HepG2 (cell line): ENCODE results near the gene CHRM5. TPM values are rescaled to one million over a fixed set of nuclear protein-coding genes. Genes with fewer than 3 reads are reported as not detected.

Experiments
- BCLAF1 ChIP-seq: fragments of 450-650 bp; IDR thresholded peaks from 2 replicates; pipeline ENCODE4 v1.6.1; 2017; ENCODE audit warnings: mild to moderate bottlenecking
- FOXA1 ChIP-seq, 2 experiments: fragments of 450-650 bp in 1 of 2; sonication (generic) in 1 of 2; formaldehyde crosslinking in 1 of 2; IDR thresholded peaks; 2 replicates each; pipeline versions ENCODE4 v1.4.0 to v1.6.1; 2016 to 2020; ENCODE audit warnings: missing genetic modification reagents in 1 of 2
- HDAC2 ChIP-seq: sonication (generic); formaldehyde crosslinking; IDR thresholded peaks from 2 replicates; pipeline ENCODE4 v1.4.0; 2020; ENCODE audit warnings: missing genetic modification reagents
- HNRNPH1 ChIP-seq: fragments of 200-400 bp; formaldehyde crosslinking; optimal IDR thresholded peaks from 2 replicates; pipeline ENCODE3; 2017; ENCODE audit warnings: mild to moderate bottlenecking, low read depth, low read length
- ISX ChIP-seq: sonication (generic); formaldehyde crosslinking; conservative IDR thresholded peaks from 2 replicates; pipeline ENCODE4 v1.5.0; 2020; ENCODE audit warnings: missing genetic modification reagents
- MBNL3 ChIP-seq: fragments of 250-450 bp; sonication (Bioruptor Pico); conservative IDR thresholded peaks from 2 replicates; pipeline ENCODE4 v1.8.0; 2022; ENCODE audit warnings: mild to moderate bottlenecking, inconsistent platforms
- MEF2D ChIP-seq: sonication (generic); formaldehyde crosslinking; IDR thresholded peaks from 2 replicates; pipeline ENCODE4 v1.5.1; 2020; ENCODE audit warnings: mild to moderate bottlenecking, missing genetic modification reagents
- MIER3 ChIP-seq: IDR thresholded peaks from 2 replicates; pipeline ENCODE4 v1.6.1; 2016; ENCODE audit warnings: missing compliant biosample characterization, borderline replicate concordance
- NR2F2 ChIP-seq: IDR thresholded peaks from 2 replicates; pipeline ENCODE4 v1.6.1; 2012; ENCODE audit warnings: low read depth, inconsistent platforms, borderline replicate concordance
- NR3C1 ChIP-seq: sonication (generic); formaldehyde crosslinking; IDR thresholded peaks from 2 replicates; pipeline ENCODE4 v1.4.0; 2020; ENCODE audit warnings: missing genetic modification reagents
- XRCC5 ChIP-seq: fragments of 200-400 bp; formaldehyde crosslinking; optimal IDR thresholded peaks from 2 replicates; pipeline ENCODE3; 2017; ENCODE audit warnings: mild to moderate bottlenecking, low read length
- ZNF225 ChIP-seq: sonication (generic); formaldehyde crosslinking; IDR thresholded peaks from 2 replicates; pipeline ENCODE4 v1.4.0; 2020; ENCODE audit warnings: mild to moderate bottlenecking, missing genetic modification reagents
- ZNF282 ChIP-seq: fragments of 450-650 bp; IDR thresholded peaks from 2 replicates; pipeline ENCODE4 v1.6.1; 2018; ENCODE audit not compliant: partially characterized antibody
- ZNF574 ChIP-seq: sonication (generic); formaldehyde crosslinking; IDR thresholded peaks from 2 replicates; pipeline ENCODE4 v1.4.0; 2020; ENCODE audit warnings: missing genetic modification reagents
- ZNF639 ChIP-seq: conservative IDR thresholded peaks from 2 replicates; pipeline ENCODE4 v1.6.1; 2018; ENCODE audit warnings: missing genetic modification reagents
- polyA plus RNA-seq, 8 experiments: library from polyadenylated mRNA; depleted of rRNA in 3 of 8; stranded (reverse) in 7 of 8; unstranded in 1 of 8; fragments of >200 nt; fragmentation: Illumina TruSeq in 4 of 8; extraction: Trizol in 4 of 8; gene quantifications; 2 replicates each; pipeline versions ENCODE4 v1.2.1 to v1.2.3, GENCODE V29; 2011 to 2016; ENCODE audit warnings: low read depth in 4 of 8, missing spikeins in 1 of 8, mixed read lengths in 1 of 8; ENCODE audit not compliant: insufficient read depth in 1 of 8
- total RNA-seq, 5 experiments: library from RNA; depleted of rRNA; stranded (reverse); fragments of >200 nt; fragmentation: Illumina TruSeq; extraction: Trizol; gene quantifications; 2 replicates each; pipeline ENCODE4 v1.2.3, GENCODE V29; 2016; ENCODE audit warnings: low read depth in 1 of 5
- TF ChIP-seq, protein P1 (sequence below): IDR thresholded peaks from 2 replicates; pipeline ENCODE4 v1.6.1; 2016; ENCODE audit warnings: mild to moderate bottlenecking
- TF ChIP-seq, protein P2 (sequence below): sonication (generic); formaldehyde crosslinking; IDR thresholded peaks from 2 replicates; pipeline ENCODE4 v1.4.0; 2020; ENCODE audit warnings: missing genetic modification reagents
- TF ChIP-seq, protein P3 (sequence below): sonication (generic); formaldehyde crosslinking; IDR thresholded peaks from 2 replicates; pipeline ENCODE4 v1.5.0; 2020; ENCODE audit warnings: missing genetic modification reagents

The CHRM5 gene
- total and polyA plus RNA-seq, 2 of the 13 experiments (the other 11 are each of a cell fraction or from before 2014, with no cell fraction given), result not detected

DNA sequence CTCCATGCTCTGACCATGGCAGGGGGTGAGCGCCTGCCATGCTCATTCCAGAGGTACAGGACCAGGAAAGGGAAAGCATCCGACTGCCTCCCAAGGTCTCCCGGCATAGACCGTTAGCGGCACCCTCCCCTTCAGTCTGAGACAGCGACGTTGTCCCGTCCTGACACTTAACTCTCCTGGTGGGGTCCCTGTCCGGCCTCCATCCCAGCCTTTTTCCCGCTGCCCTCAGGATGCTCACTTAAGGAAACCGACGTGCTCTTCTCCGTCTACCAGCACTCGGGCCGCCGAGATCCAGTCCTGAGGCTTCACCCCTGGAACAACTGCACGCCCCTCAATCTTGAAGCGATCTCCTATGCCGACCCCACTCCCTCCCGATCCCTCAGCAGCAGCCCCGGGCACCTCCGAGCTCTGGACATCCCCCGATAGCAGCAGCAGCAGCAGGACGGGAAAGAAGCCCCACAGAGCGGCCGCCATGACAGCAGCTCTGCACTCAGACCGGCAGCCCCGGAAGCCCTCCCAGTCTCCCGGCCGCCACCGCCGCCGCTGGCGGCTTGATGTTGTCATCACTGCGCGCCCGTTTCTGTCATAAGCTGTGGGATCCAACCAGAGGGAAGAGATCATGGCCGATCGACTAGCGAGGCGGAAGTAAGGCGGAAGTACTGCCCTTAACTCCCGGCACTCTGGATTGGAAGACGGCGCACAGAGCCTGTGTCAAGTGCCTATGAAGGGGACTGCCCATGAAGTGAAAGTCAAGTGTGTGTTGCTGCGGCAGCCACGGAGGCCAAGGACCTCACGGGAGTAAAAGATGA, 133.3 kb downstream of the CHRM5 start, which contains the start of the genes EMC7 and PGBD4 (continued):
- peak; percentile 94 for TF ChIP-seq ZNF574 (CRISPR knock-in tag)
- TF ChIP-seq, protein P1, sequence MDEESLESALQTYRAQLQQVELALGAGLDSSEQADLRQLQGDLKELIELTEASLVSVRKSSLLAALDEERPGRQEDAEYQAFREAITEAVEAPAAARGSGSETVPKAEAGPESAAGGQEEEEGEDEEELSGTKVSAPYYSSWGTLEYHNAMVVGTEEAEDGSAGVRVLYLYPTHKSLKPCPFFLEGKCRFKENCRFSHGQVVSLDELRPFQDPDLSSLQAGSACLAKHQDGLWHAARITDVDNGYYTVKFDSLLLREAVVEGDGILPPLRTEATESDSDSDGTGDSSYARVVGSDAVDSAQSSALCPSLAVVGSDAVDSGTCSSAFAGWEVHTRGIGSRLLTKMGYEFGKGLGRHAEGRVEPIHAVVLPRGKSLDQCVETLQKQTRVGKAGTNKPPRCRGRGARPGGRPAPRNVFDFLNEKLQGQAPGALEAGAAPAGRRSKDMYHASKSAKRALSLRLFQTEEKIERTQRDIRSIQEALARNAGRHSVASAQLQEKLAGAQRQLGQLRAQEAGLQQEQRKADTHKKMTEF (CRISPR knock-in tag), result peak; percentile 85
- no peak; the same call in 1 of the 2 replicates for TF ChIP-seq MIER3 (CRISPR knock-in tag)
- TF ChIP-seq ZNF282, result no peak
- no peak for TF ChIP-seq NR2F2
- TF ChIP-seq, protein P2, sequence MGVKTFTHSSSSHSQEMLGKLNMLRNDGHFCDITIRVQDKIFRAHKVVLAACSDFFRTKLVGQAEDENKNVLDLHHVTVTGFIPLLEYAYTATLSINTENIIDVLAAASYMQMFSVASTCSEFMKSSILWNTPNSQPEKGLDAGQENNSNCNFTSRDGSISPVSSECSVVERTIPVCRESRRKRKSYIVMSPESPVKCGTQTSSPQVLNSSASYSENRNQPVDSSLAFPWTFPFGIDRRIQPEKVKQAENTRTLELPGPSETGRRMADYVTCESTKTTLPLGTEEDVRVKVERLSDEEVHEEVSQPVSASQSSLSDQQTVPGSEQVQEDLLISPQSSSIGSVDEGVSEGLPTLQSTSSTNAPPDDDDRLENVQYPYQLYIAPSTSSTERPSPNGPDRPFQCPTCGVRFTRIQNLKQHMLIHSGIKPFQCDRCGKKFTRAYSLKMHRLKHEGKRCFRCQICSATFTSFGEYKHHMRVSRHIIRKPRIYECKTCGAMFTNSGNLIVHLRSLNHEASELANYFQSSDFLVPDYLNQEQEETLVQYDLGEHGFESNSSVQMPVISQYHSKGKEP (CRISPR knock-in tag), result no peak
- no peak for TF ChIP-seq ISX (CRISPR knock-in tag)
- TF ChIP-seq HNRNPH1, result no peak
- TF ChIP-seq FOXA1 (IDR thresholded peaks at IDR 0.05), result no peak
- no peak for TF ChIP-seq FOXA1 (CRISPR knock-in tag; IDR thresholded peaks at IDR 0.05)
- no peak for TF ChIP-seq BCLAF1
- peak; percentile 42 for TF ChIP-seq ZNF639 (CRISPR knock-in tag)
- TF ChIP-seq NR3C1 (CRISPR knock-in tag), result no peak
- TF ChIP-seq XRCC5, result peak; percentile 12
- TF ChIP-seq MEF2D (CRISPR knock-in tag), result no peak; the same call in 1 of the 2 replicates
- TF ChIP-seq MBNL3 (CRISPR knock-in tag), result no peak
- TF ChIP-seq, protein P3, sequence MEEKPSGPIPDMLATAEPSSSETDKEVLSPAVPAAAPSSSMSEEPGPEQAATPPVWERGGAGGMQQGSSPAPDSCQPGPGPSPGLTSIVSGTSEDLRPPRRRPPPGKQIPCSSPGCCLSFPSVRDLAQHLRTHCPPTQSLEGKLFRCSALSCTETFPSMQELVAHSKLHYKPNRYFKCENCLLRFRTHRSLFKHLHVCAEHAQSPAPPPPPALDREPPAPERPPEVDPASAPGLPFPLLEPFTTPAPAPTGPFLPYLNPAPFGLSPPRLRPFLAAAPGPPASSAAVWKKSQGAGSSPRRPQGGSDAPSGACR, result peak; percentile 65; the same call in 1 of the 2 replicates
- peak; percentile 77; the same call in 1 of the 2 replicates for TF ChIP-seq HDAC2
- no peak; the same call in 1 of the 2 replicates for TF ChIP-seq ZNF225 (CRISPR knock-in tag)
